ENCODE data around the gene PIK3C2G. TPM values are rescaled to one million over a fixed set of nuclear protein-coding genes. Genes with fewer than 3 reads are reported as not detected.

PIK3C2G gene
- total RNA-seq, 1 donor = not detected

GRCh38 chr12:18262514-18262913 lies 1.2 kb downstream of the PIK3C2G start:
- Histone ChIP-seq H3K79me2 (ENCODE audit: insufficient read depth, low read length) (no peaks in the 10 kb centered on the region), H3K4me2 (ENCODE audit: insufficient read depth, low read length) (no peak overlapping the region), H4K20me1 (ENCODE audit: insufficient read depth, low read length) (no peaks in the 10 kb centered on the region), H3K4me1 (ENCODE audit: insufficient read depth, low read length) (no peaks in the 10 kb centered on the region), H3K9me3 (ENCODE audit: low read depth, low read length) (no peaks in the 10 kb centered on the region), H3K4me3 (ENCODE audit: insufficient read depth, low read length) (no peak overlapping the region), H3K27me3 (ENCODE audit: insufficient read depth, low read length) (no peaks in the 10 kb centered on the region), H3K36me3 (ENCODE audit: insufficient read depth, low read length) (no peaks in the 10 kb centered on the region), H2AFZ (ENCODE audit: low read length) (no peak overlapping the region), H3K27ac (ENCODE audit: low read depth, low read length) (no peak overlapping the region)
- no peak for DNase-seq (ENCODE audit: insufficient read length, low spot score, missing footprints)
- TF ChIP-seq CTCF (IDR thresholded peaks at IDR 0.05; ENCODE audit: extremely low read depth, low read depth, low read length) = no peak

- no peak for DNase-seq (ENCODE audit: insufficient read length, low spot score, missing footprints)
- Histone ChIP-seq H3K27ac (ENCODE audit: low read depth, low read length) (no peak overlapping the region), H3K9me3 (ENCODE audit: low read depth, low read length) (no peaks in the 10 kb centered on the region), H3K36me3 (ENCODE audit: insufficient read depth, low read length) (no peaks in the 10 kb centered on the region), H4K20me1 (ENCODE audit: insufficient read depth, low read length) (no peaks in the 10 kb centered on the region), H3K4me3 (ENCODE audit: insufficient read depth, low read length) (no peak overlapping the region), H3K79me2 (ENCODE audit: insufficient read depth, low read length) (no peaks in the 10 kb centered on the region), H3K4me1 (ENCODE audit: insufficient read depth, low read length) (no peaks in the 10 kb centered on the region), H3K4me2 (ENCODE audit: insufficient read depth, low read length) (no peak overlapping the region), H2AFZ (ENCODE audit: low read length) (no peak overlapping the region), H3K27me3 (ENCODE audit: insufficient read depth, low read length) (no peaks in the 10 kb centered on the region)
- TF ChIP-seq CTCF (IDR thresholded peaks at IDR 0.05; ENCODE audit: extremely low read depth, low read depth, low read length) = no peak
Measured at GRCh38 chr12:18264581-18265075, 3.3 kb downstream of the PIK3C2G start.

GRCh38 chr12:18267427-18268099 lies 6.2 kb downstream of the PIK3C2G start:
- no peak overlapping the region for H2AFZ ChIP-seq (ENCODE audit: low read length)
- no peaks in the 10 kb centered on the region for H3K79me2 ChIP-seq (ENCODE audit: insufficient read depth, low read length)
- no peak overlapping the region for H3K27ac ChIP-seq (ENCODE audit: low read depth, low read length)
- H4K20me1 ChIP-seq (ENCODE audit: insufficient read depth, low read length) = no peaks in the 10 kb centered on the region
- H3K4me1 ChIP-seq (ENCODE audit: insufficient read depth, low read length) = no peaks in the 10 kb centered on the region
- H3K4me3 ChIP-seq (ENCODE audit: insufficient read depth, low read length) = no peak overlapping the region
- no peak overlapping the region for H3K4me2 ChIP-seq (ENCODE audit: insufficient read depth, low read length)
- no peaks in the 10 kb centered on the region for H3K9me3 ChIP-seq (ENCODE audit: low read depth, low read length)
- no peak for DNase-seq (ENCODE audit: insufficient read length, low spot score, missing footprints)
- no peaks in the 10 kb centered on the region for H3K27me3 ChIP-seq (ENCODE audit: insufficient read depth, low read length)
- no peak for TF ChIP-seq CTCF (IDR thresholded peaks at IDR 0.05; ENCODE audit: extremely low read depth, low read depth, low read length)
- no peaks in the 10 kb centered on the region for H3K36me3 ChIP-seq (ENCODE audit: insufficient read depth, low read length)

GRCh38 chr12:18270958-18271460 lies 9.7 kb downstream of the PIK3C2G start:
- Histone ChIP-seq H3K27me3 (ENCODE audit: insufficient read depth, low read length) (no peaks in the 10 kb centered on the region), H4K20me1 (ENCODE audit: insufficient read depth, low read length) (no peaks in the 10 kb centered on the region), H3K4me1 (ENCODE audit: insufficient read depth, low read length) (no peaks in the 10 kb centered on the region), H3K36me3 (ENCODE audit: insufficient read depth, low read length) (no peaks in the 10 kb centered on the region), H2AFZ (ENCODE audit: low read length) (no peak overlapping the region), H3K4me2 (ENCODE audit: insufficient read depth, low read length) (no peak overlapping the region), H3K27ac (ENCODE audit: low read depth, low read length) (no peak overlapping the region), H3K79me2 (ENCODE audit: insufficient read depth, low read length) (no peaks in the 10 kb centered on the region), H3K9me3 (ENCODE audit: low read depth, low read length) (no peaks in the 10 kb centered on the region), H3K4me3 (ENCODE audit: insufficient read depth, low read length) (no peak overlapping the region)
- TF ChIP-seq CTCF (IDR thresholded peaks at IDR 0.05; ENCODE audit: extremely low read depth, low read depth, low read length) = no peak
- no peak for DNase-seq (ENCODE audit: insufficient read length, low spot score, missing footprints)
